Parathyroid adenoma (tissue), 2 donors: ENCODE results near the gene KLF13.

Experiments
- H2AFZ ChIP-seq: fragments of 300-600 bp; sonication (generic); one replicate; pipeline ENCODE4 v1.7.0; 2017; ENCODE audit warnings: antibody characterized with exemption, mild to moderate bottlenecking
- H3K27ac ChIP-seq: fragments of 300-600 bp; sonication (generic); one replicate; pipeline ENCODE4 v1.7.0; 2017
- H3K27me3 ChIP-seq: fragments of 300-600 bp; sonication (generic); one replicate; pipeline ENCODE4 v1.7.0; 2017; ENCODE audit warnings: low read length; ENCODE audit not compliant: control insufficient read depth, insufficient read depth
- H3K36me3 ChIP-seq: fragments of 300-600 bp; sonication (generic); one replicate; pipeline ENCODE4 v1.7.0; 2017; ENCODE audit warnings: low read length; ENCODE audit not compliant: control insufficient read depth, insufficient read depth
- H3K4me1 ChIP-seq: fragments of 300-600 bp; sonication (generic); one replicate; pipeline ENCODE4 v1.7.0; 2017; ENCODE audit warnings: control low read depth
- H3K4me2 ChIP-seq: fragments of 300-600 bp; sonication (generic); one replicate; pipeline ENCODE4 v1.7.0; 2017; ENCODE audit warnings: low read length
- H3K4me3 ChIP-seq: fragments of 300-600 bp; sonication (generic); one replicate; pipeline ENCODE4 v1.7.0; 2017; ENCODE audit warnings: low read depth, low read length
- H3K79me2 ChIP-seq: fragments of 300-600 bp; sonication (generic); one replicate; pipeline ENCODE4 v1.7.0; 2017; ENCODE audit warnings: control low read depth
- H3K9ac ChIP-seq: fragments of 300-600 bp; sonication (generic); one replicate; pipeline ENCODE4 v1.7.0; 2017; ENCODE audit warnings: mild to moderate bottlenecking
- H3K9me3 ChIP-seq: fragments of 300-600 bp; sonication (generic); one replicate; pipeline ENCODE4 v1.7.0; 2017; ENCODE audit warnings: low read length; ENCODE audit not compliant: control insufficient read depth
- CTCF ChIP-seq: fragments of 300-600 bp; sonication (generic); IDR thresholded peaks from one replicate; pipeline ENCODE4 v1.7.0; 2017; ENCODE audit warnings: antibody characterized with exemption, mild to moderate bottlenecking
- donor health status: primary hyperparathyroidism.

Gene KLF13

GRCh38 chr15:31307270-31308184 is 19.1 kb upstream of the KLF13 start:
- Histone ChIP-seq H3K4me3 (no peak overlapping the region), H3K4me2 (no peak overlapping the region), H3K27me3 (no peaks in the 10 kb centered on the region), H3K79me2 (no peaks in the 10 kb centered on the region), H2AFZ (no peak overlapping the region), H3K36me3 (no peaks in the 10 kb centered on the region), H3K9me3 (no peaks in the 10 kb centered on the region), H3K9ac (no peak overlapping the region), H3K4me1 (no peaks in the 10 kb centered on the region), H3K27ac (no peak overlapping the region)
- TF ChIP-seq CTCF: no peak

DNA sequence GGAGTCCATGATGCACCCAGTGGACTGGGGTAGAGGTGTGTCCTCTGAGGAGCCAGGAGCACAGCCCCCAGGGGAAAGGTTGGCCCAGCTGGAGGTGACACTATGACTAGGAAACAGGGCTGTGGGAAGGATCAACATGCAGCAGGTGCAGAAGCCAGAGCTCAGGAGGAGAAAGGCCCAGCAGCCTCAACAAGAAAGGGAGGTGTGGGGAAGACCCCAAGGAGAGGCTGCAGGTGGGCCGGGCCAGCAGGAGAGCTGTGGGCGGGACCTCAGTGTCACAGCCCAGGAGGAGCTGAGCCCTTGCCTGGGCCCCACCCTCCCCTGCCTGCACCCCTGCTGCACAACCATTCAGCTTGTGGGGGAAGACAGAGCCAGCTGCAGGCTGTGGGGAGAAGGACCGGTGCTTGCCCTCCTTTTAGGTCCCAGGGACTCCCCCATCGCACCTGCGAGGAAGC is 18.4 kb upstream of the KLF13 start:
- no peak overlapping the region for H2AFZ ChIP-seq
- no peaks in the 10 kb centered on the region for H3K9me3 ChIP-seq
- H3K4me1 ChIP-seq: no peaks in the 10 kb centered on the region
- no peak overlapping the region for H3K4me3 ChIP-seq
- H3K9ac ChIP-seq: no peak overlapping the region
- H3K27ac ChIP-seq: no peak overlapping the region
- TF ChIP-seq CTCF: no peak
- no peaks in the 10 kb centered on the region for H3K79me2 ChIP-seq
- H3K36me3 ChIP-seq: no peaks in the 10 kb centered on the region
- H3K4me2 ChIP-seq: no peak overlapping the region
- H3K27me3 ChIP-seq: no peaks in the 10 kb centered on the region

DNA sequence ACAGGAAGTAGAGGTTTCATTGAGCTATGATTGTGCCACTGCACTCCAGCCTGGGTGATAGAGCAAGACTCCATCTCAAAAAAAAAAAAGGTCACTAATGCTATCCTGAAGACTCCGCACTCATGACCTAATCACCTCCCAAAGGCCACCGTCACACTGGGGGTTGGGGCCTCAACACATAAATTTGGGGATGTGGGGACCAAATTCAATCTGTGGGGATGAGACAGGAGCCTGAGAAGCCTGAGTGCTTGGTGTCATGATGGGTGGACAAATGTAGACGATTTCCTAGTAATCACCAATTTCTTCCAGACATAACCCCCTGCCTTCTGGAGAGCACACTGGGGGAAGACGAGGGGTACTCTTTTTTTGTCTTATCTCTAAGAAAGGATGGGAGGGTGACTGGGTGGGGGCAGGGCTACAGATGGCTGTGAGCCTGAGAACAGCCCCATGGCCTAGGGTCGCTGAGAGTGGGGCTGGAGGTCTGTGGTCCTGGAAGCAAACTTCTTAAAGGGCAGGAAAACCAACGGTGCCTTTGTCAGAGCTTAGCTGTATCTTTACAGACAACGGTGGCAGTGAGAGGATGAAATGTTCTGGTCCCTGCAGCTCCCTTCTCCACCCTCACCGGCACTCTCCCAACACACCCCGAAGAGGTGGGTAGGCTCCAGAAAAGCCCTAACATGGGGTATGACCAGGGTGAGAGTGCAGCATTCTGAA is 16.6 kb upstream of the KLF13 start:
- Histone ChIP-seq H3K36me3 (no peaks in the 10 kb centered on the region), H3K9me3 (no peaks in the 10 kb centered on the region), H2AFZ (no peak overlapping the region), H3K9ac (no peak overlapping the region), H3K27ac (no peak overlapping the region), H3K4me1 (no peaks in the 10 kb centered on the region), H3K79me2 (no peaks in the 10 kb centered on the region), H3K4me2 (no peak overlapping the region), H3K27me3 (no peaks in the 10 kb centered on the region), H3K4me3 (no peak overlapping the region)
- no peak for TF ChIP-seq CTCF

DNA sequence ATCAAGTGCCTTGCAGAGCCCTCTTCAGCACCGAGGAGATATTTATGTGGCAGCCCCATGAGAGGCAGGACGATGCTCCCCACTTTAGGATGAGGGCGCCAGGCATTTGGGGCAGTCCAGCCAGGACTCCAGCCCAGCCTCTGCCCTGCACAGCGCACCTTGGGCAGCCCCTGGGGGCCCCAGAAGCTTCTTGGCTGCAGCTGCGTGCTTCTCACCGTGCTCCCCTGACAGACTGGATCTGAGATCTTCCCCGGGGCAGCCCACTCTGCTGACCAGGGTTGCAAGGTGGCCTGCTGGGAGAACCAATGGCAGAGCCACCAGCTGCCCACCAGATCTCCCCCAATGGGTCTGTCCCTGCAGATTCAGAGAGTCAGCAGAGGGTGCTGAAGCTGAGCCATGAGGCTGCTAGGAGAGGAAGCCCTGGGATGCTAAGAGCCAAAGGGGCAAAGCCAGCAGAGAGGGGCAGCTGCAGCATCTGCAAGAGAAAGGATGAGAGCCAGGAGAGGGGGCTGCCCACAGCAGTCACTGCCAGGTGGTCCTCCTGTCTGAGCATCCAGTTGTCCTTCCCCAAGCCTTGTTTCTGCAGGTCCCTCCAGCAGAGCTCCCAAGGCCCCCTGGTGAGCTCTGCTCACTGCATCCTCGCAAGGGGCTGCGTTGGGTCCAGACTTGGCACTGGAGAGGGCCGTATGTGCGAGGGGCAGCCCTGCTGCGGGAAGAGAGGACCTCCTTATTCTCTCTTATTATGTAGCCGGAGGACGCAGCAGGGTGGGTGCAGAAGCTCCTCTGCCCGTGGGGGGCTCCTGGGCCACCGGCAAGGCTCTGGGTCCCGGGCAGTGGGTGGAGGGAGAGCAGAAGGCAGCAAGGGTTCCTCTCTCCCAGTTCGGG is 14.7 kb upstream of the KLF13 start:
- H3K9me3 ChIP-seq: no peaks in the 10 kb centered on the region

More for the DNA sequence above, 14.7 kb upstream of the KLF13 start:
- no peak overlapping the region for H3K4me3 ChIP-seq
- no peaks in the 10 kb centered on the region for H3K4me1 ChIP-seq
- no peak overlapping the region for H3K27ac ChIP-seq
- no peak overlapping the region for H2AFZ ChIP-seq
- no peaks in the 10 kb centered on the region for H3K79me2 ChIP-seq
- H3K9ac ChIP-seq: no peak overlapping the region
- H3K36me3 ChIP-seq: no peaks in the 10 kb centered on the region
- H3K27me3 ChIP-seq: no peaks in the 10 kb centered on the region
- no peak for TF ChIP-seq CTCF
- H3K4me2 ChIP-seq: no peak overlapping the region
